HS-27A (cell line): Measurements from ENCODE around the gene ATP7A.
"Not testable (repeated sequence)": the region's sequence is repeated elsewhere in the genome, so short reads cannot be mapped to it uniquely, and the experiment has no call there.

ENCODE experiments used
- DNase-seq: peaks from one replicate; pipeline ENCODE4 v3.0.0-alpha.2; 2012; ENCODE audit warnings: low read depth, missing footprints

The ATP7A gene

DNA sequence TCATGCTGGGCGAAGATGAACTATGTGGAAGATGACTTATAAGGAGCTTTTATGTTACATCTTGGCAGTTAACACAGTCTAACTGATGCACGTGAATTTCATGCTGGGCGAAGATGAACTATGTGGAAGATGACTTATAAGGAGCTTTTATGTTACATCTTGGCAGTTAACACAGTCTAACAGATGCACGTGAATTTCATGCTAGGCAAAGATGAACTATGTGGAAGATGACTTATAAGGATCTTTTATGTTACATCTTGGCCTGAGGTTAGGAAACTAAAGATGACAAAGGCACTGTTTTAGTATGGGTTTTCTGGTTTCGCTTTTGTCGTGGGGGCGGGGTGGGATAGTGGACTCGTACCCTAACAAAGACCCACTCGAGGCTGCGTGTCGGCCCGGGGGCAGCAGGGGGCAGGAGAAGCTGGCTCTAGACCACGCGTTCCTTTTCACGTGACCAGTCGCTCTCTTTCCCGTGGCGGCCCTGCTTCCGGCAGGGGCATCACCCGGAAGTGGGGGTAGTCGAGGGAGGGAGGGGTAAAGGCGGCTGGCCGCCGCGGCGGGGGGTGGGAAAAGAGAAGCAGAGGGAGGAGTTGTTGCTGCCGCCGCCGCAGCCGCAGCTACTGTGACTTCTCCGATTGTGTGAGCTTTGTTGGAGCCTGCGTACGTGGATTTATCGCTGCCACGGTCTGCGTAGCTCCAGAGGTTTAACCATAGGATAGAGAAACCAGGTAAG is at the start of gene ATP7A:
ATP7A (plus strand) TSS at position 586 of the 733 bp plus-strand sequence. CDS start 60,949 bp downstream, outside the sequence.
- peak; percentile 65 for DNase-seq

DNA sequence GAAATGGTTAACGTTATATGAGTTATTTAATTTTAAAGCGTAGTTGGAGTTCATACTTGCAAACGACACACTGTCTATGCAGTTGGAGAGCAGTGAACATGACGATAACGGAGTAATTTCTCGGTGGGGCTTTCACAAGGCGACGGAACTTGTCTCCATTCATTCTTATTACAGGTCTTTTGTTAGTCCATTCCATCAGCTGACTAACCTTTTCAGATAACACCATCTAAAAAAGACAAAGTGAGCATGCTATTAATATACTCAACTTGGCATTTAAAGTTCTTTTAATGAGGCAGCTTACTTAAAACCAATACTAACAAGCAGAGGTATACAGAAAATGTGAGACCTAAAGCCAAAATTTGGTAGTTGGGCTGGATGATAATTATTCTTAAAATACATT is 35.1 kb upstream of the ATP7A start:
- no peak for DNase-seq

DNA sequence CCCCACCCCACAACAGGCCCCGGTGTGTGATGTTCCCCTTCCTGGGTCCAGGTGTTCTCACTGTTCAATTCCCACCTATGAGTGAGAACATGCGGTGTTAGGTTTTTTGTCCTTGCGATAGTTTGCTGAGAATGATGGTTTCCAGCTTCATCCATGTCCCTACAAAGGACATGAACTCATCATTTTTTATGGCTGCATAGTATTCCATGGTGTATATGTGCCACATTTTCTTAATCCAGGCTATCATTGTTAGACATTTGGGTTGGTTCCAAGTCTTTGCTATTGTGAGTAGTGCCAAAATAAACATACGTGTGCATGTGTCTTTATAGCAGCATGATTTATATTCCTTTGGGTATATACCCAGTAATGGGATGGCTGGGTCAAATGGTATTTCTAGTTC is 29.1 kb upstream of the ATP7A start:
- not testable (repeated sequence) for DNase-seq

DNA sequence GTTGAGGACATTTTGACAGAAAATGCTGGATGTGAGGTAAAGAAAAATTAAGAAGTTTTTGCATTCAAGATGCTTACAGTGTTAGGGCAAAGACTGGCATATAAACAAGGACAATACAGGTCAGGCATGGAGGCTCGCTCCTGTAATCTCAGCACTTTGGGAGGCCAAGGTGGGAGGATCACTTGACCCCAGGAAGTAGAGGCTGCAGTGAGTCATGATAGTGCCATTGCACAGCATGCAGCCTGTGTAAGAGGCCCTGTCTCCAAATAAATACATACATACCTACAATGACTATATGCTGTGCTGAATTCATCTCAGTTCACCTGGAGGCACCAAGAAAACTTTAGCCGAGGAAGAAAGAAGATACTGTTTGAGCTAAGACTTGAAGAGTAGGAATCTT is 17.6 kb upstream of the ATP7A start:
- no peak for DNase-seq

DNA sequence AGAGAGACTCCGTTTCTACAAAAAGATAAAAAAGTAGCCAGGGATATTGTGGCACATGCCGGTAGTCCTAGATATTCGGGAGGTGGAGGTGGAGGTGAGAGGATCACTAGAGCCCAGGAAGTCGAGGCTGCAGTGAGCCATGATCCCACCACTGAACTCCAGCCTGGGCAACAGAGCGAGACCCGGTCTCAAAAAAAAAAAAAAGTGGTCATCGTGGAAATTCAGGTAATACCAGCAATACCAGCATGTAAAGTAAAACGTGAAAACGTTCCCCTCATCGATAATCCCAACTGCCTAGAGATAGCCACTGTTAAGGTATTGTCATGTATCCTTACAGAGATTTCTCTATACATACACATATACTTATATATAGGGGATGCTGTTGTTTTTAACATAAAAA is 16.8 kb upstream of the ATP7A start:
- DNase-seq = no peak

DNA sequence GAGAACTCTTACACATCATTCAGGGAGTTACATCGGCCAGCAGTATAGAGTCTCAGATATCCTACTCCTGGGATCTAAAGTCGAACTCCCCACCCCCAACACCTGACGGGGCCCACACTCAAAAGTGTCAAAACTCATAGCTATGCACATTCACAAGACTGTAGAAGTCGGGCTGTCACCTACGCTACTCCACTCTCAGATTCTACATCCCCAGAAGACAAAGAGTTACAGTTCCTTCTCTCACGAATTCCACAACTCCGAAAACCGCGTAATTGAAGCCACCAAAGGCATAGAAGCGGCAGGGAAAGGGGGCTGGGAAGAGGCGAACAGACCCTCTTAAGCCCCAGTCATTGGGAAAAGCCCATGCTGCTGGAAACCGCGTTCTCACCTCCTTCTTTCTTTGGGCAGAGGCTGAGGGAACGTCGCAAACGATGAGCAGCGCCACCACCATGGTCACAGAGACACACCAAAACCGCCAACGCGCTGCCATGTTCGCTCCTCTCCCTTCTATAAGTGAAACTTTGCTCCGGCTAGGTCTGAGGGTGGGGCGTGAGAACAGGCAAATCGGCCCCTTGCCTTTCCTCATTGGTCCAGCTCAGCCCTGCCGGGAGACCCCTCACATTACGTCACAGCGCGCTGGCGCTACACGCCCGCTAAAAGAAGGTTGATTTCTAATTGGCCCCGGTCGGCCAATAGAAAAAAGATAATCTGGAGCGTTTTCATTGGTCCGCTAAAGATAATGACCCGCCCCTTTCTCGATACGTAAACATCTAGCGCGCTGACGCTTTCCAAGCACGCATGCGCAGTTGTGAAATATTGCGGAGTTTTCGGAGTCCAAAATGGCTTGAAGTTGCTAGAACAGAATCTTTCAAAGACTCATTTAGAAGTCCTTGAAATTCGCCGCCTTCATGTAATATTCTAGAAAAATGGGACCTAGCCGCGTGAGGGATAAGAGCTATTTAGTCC is 15.3 kb upstream of the ATP7A start, which contains the start of gene MAGT1:
MAGT1 (minus strand) TSS at position 515 of the 966 bp plus-strand sequence; CDS start at position 490, 25 bp downstream.
- peak; percentile 87 for DNase-seq

DNA sequence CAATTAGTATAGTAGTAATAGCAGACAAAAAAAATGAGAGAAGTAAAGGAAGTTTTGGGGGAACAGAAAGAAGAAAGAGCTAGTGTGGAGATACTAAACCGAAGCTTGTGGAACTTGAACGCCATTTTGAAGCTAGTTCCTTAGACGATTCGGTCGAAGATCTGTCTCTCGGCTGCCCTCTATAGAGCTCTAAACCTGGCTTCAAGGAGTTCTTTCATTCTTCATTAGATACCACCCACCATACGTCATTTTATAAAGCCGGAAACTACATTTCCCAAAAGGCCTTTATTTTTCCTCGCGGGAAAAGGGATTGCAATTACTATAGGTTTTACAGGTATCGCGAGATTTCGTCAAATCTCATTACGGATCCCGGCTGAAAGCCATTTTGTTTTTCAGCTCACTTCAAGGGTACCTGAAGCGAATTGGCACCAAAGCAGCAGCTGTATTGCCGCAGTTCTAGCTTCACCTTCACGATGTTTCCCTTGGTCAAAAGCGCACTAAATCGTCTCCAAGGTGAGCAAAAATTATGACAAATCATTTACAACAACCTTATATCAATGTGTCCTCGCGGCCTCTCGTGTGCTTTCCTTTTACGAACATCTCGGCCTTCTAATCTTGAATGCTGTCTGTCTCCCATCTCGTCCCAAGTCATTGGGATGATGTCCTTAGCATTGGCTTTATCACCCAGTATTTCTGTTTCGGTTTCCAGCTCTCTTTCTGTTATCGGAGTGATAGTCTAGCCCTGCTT is 11.2 kb upstream of the ATP7A start, which contains the start of gene COX7B:
COX7B (plus strand) TSS at position 388 of the 748 bp plus-strand sequence; CDS start at position 474, 86 bp downstream.
- DNase-seq = peak; percentile 89

DNA sequence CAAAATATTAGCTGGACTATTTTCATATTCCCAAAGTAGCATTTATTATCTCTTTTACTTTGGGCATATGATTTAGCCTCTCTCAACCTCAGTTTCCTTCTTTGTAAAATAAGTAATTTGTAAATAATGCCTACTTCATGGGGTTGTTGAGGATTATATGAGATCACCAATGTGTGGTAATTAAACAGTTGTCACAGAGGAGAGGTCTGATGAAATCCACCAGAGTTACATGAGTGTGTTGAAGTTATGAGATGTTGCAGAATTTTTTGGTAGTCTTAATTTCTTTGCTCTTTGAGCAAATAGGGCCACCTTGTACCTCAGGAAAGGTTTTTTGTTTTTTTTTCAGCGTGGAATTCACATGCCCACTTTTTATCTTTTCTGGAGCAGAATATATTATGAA is 9.8 kb upstream of the ATP7A start:
- DNase-seq = no peak

DNA sequence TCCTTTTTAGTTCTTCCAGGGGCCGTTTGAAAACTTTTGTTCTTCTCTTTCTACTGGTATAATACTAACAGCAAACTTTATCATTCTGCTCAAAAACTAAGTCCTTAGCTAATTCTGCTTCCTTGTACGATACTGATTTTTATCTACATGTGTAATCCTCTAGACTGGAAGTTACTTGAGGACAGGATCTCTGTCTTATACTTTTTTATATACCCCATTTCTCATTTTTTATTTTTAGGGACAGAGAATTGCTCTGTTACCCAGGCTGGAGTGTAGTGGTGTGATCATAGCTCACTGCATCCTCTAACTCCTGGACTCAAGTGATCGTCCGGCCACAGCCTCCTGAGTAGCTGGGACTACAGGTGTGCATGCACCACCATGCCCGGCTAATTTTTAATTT is 9.0 kb upstream of the ATP7A start:
- no peak for DNase-seq

DNA sequence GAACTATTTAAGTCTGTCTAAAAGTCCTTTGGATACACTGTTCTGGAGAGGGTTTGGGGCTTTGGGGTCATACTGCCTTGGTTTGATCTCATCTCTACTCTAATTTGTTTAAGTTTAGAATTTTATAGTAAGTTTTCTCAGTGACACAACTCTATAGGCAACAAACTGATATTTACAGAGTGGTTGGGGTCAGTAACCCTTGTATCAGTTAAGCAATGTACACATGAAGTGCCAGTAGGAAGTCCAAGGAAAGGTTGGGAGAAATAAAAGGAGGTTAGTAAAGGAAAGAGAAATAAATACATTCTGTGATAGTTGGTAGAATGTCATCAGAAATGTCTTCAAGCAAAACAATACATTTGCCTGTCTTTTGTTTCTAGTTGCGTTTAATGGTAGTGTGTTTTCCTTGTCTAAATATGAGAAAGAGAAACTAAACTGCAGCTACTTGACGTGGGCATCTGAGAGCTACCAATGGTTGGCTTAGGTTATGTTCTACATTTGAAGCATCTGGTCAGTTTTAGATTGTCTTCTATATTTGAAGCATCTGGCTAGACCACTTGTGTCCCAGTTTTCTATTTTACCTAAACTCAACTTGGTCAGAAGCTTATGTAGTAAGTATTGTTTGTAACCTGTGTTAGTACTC is 6.9 kb downstream of the ATP7A start:
- DNase-seq = no peak

DNA sequence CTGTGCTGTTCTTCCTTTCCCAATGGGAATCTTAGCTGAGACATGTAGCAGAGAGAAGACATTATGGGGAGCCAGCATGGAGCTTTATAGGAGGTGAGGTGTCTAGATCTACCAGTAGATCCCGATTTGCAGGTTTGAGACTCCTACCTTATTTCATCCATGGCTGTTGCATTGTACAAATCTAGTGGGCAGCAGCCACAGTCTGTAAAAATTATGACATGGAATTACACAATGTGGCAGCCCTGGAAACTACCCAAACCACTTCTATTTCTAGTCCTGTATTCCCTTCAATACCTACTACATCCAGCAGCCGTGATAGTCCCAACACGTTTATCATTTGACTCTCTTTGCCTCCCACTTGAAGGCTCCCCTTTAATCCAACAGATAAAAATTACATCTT is 8.1 kb downstream of the ATP7A start:
- DNase-seq = no peak

DNA sequence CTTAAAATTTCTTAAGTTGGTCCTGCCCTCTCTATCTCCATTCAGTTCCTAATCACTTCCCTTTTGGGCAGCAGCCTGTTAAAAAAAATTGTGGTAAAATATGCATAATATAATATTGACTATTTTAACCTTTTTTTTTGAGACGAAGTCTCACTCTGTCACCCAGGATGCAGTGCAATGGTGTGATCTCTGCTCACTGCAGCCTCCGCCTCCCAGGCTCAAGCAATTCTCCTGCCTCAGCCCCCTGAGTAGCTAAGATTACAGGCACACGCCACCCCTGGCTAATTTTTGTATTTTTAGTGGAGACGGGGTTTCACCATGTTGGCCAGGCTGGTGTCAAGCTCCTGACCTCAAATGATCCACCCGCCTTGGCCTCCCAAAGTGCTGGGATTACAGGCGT is 8.9 kb downstream of the ATP7A start:
- DNase-seq = not testable (repeated sequence)

DNA sequence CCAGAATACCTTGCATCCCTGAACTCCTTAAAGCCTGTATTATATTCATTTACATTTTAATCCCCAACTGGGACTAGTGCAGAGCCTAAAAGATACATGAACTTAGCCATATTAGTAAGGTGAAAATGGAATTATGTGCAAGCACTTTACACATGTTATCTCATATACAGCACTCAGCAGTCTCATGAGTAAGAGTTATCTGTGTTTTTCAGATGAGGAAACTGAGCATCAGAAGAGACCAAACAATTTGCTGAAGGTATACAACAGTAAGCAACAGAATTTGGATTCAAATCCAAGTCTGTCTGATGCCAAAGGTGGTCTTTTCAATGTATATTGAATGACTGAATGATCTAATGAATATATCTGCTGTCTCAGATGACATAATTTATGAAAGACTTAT is 12.3 kb downstream of the ATP7A start:
- DNase-seq = no peak

DNA sequence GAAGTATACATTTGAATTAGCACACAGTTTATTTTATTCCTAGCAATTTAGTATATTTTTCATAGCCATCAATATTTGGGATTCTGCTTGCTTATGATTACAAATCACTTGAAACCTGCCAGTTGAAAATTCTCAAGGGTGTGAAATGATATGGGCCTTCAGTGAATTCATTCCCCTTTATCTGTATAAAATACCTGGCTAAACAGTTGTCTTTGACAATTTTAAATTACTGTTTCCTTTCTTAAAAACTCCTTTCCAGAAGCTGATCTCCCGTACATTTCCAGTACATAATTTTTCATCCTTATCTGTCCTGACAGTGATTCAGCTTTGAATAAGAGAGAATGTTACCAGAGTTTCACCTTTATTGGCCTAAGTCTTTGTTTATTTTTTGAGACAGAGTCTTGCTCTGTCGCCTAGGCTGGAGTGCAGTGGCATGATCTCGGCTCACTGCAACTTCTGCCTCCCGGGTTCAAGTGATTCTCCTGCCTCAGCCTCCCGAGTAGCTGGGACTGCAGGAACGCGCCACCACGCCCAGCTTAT is 13.9 kb downstream of the ATP7A start:
- no peak for DNase-seq

DNA sequence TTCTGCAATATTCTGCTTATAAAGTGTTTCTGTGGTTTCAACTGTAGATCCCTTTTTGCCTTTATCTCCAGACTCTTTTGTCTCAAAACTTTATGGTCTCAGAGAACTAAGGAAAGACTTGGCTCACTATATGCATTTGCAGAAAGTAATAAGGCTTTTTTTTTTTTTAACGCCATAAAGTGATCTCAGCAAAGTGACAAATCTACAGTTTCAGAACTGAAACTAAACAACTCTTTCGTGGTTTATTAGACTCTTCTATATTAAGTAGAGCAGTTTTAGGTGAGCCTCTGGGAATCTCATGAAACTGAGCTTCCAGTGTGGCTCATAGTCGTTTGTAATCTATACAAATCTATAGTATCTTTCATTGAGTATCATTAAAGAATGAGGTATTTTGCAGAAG is 15.3 kb downstream of the ATP7A start:
- no peak for DNase-seq

DNA sequence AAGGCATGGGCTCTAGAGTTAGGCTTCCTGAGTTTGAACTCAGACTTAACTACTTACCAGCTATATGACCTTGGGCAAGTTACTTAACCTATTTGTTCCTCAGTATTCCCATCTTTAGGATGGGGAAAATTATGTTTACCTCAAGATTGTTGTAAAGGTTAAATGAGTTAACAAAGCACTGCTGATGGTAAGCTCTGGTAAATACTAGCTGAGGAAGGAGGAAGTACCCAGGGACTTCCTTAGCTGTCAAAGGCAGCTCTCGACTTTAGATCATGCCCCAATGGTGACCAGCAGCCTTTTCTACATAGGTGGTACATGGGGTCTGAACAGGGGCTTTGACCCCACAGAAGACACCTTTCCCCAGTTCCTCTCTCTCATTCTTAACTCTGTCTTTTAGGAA is 20.1 kb downstream of the ATP7A start:
- no peak for DNase-seq

DNA sequence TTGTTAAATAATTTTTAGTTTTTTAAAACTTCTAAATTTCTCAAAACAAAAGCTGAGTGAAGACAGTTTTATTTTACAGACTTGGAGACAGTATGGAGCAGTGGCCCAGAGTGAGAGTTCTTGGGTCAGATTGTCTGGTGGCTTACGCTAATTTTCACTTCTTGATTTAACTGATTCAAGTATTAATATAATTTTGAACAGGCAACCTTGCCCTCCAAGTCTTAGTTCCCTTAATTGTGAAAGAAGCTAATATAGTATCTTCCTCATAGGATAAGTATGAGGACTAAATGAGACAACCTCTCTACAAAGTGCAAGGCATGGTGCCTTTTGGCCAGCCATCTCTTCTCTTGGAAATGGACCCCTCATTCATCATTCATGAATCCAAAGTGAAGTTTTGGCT is 25.4 kb downstream of the ATP7A start:
- DNase-seq = no peak

DNA sequence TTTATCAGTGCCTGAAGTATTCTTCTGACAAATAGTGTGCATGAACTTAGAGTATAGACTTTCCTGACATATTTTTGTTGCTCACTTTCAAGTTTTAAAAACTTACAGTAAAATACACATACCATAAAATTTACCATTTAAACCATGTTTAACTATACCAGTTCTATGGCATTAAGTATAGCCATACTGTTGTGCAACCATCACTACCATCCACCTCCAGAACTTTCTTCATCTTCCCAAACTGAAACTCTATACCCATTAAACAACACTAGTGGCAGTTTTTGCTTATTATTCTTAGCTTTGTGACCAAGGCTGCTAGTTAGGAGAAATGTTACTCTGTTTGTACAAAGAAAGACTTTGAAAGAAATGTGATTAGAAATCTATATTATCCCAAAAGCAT is 25.8 kb downstream of the ATP7A start:
- DNase-seq = no peak

DNA sequence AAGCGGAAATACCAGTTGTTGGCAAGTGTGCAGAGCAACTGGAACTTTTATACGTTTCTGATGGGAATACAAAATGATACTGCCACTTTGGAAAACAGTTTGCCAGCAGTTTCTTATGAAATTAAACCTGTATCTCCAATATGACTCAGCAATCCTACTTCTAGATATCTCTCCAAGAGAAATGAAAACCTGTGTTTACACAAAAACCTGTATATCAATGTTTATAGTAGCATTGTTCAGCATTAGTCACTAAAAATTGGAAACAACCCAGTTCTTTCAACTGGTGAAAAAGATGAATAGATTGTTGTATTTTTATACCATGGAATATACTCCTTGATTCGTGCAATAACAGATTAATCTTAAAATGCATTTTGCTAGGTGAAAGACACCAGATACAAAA is 26.8 kb downstream of the ATP7A start:
- DNase-seq = no peak

DNA sequence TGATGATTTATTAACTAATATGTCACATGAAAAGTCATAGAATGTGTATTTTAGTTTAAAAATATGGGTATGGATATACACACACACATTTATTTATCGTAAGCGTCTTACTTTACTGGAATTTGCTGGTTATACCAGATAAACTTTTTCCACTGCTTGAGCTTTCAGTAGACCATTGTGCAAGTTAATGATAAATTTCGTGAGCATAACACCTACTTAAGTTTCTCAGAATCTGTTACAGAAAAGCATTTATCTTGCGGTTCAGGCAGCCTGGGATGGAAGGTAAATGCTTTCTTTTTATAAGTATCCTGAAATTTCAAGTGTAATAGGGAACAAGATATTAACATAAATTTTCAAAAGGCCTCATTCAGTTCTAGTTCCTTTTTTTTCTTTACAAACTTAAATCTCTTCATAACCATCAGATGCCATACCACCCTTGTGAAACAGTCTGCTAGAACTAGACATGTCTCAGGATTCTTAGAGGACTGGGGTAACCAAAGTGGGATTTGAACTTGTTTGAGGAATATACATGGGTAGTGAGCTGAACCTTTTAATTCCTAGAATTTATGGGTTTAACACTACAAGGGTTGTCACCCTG is 27.7 kb downstream of the ATP7A start:
- no peak for DNase-seq

DNA sequence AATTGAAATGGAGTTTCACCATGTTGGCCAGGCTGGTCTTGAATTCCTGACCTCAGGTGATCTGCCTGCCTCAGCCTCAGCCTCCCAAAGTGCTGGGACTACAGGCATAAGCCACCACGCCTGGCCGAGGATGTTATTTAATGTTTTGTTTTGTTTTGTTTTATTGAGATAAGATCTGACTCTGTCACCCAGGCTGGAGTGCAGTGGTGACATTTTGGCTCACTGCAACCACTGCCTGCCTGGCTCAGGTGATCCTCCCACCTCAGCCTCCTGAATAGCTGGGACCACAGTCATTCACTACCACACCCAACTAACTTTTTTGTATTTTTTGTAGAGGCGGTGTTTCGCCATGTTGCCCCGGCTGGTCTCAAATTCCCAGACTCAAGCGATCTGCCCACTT is 34.5 kb downstream of the ATP7A start:
- DNase-seq = not testable (repeated sequence)
